Effector memory CD8-positive, alpha-beta T cell (primary cell): ENCODE measurements around the gene TACR2.

ENCODE experiments used
- ATAC-seq: fragments of 150-1000 bp; cut with Tn5 transposase; replicated peaks from 2 replicates; pipeline ENCODE4 v1.10.0; 2021; ENCODE audit warnings: mild to moderate bottlenecking, moderate library complexity
- DNase-seq, 3 experiments: peaks; one replicate each; pipeline ENCODE4 v3.0.0; 2021
- H3K27ac Mint-ChIP-seq, 2 donors: one replicate each; pipeline ENCODE4 v1.8.0; 2022; ENCODE audit warnings: mild to moderate bottlenecking in 2 of 2, mixed read lengths in 2 of 2, moderate library complexity in 2 of 2
- H3K27me3 Mint-ChIP-seq, 2 donors: one replicate each; pipeline ENCODE4 v1.8.0; 2022; ENCODE audit warnings: mixed read lengths in 2 of 2
- H3K36me3 Mint-ChIP-seq: one replicate; pipeline ENCODE4 v1.8.0; 2022; ENCODE audit warnings: mild to moderate bottlenecking, moderate library complexity, mixed read lengths; ENCODE audit not compliant: insufficient read depth
- H3K4me1 Mint-ChIP-seq, 2 donors: one replicate each; pipeline ENCODE4 v1.8.0; 2022; ENCODE audit warnings: low read depth in 2 of 2, mixed read lengths in 2 of 2
- H3K4me3 Mint-ChIP-seq, 2 donors: one replicate each; pipeline ENCODE4 v1.8.0; 2022; ENCODE audit warnings: mild to moderate bottlenecking in 2 of 2, mixed read lengths in 2 of 2, moderate library complexity in 2 of 2
- H3K9me3 Mint-ChIP-seq, 2 donors: one replicate each; pipeline ENCODE4 v1.8.0; 2022; ENCODE audit warnings: mixed read lengths in 2 of 2
- total RNA-seq, 9 experiments: gene quantifications; one replicate each; lab custom pipeline; 2026; lab: John Stamatoyannopoulos, UW

TACR2 gene
- 0 to 0.25 (median 0) reads per million in 9 experiments for total RNA-seq

DNA sequence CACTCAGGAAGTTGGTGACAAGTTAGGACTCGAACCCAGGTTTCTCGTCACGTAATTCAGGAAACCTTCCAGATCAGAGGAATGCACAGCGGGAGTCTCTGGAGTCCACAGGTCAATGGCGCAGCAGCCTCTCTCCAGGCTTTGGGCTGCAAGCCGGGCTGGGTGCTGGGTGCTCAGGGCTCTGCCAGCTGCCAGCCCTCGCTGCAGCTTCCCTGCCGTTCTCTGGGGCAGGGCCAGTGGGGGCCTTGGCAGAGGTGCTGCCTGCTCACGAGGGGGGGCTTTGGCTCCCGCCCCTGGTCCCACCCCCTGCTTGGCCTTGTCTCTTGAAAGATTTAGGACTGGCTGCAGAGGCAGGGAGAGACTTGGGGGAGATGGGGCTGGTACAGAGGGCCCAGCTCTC lies at the start of gene TACR2:
TSS of gene TACR2 (minus strand) at position 224 of the 400 bp plus-strand sequence. CDS start 595 bp downstream, outside the sequence.
- Mint-ChIP-seq H3K36me3 (peaks cover 2% of the 10 kb centered on the region), H3K27ac (peak within 1 kb of the TSS in 1 of 2 donors; percentile 55)

DNA sequence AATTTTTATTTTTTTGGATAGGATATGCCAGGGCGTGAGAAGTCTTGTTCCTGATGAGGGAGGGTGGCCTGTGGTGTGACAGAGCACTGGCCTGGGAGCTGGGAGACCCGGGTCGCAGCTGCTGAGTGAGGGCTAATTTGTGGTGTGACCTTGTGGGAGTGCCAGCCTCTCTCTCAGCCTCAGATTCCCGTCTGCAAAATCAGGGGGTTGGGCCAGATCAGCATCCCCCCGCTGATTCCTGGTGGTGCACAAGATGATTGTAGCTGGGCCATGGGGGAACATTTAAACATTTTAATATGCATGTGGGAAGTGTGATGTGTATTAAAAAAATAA lies 49.4 kb upstream of the TACR2 start:
- no peak for ATAC-seq
- H3K36me3 Mint-ChIP-seq: no peaks in the 10 kb centered on the region
- peak overlapping the region in 1 of 2 donors; percentile 92 for H3K27ac Mint-ChIP-seq
- peaks cover 0 to 36% of the 10 kb centered on the region in 2 donors for H3K4me1 Mint-ChIP-seq
- peak overlapping the region in 1 of 2 donors; percentile 79 for H3K4me3 Mint-ChIP-seq
- no peaks in the 10 kb centered on the region for H3K9me3 Mint-ChIP-seq
- peaks cover 0 to 6% of the 10 kb centered on the region in 2 donors for H3K27me3 Mint-ChIP-seq
- DNase-seq: no peak

More for the DNA sequence above, at the start of gene TACR2:
- Mint-ChIP-seq H3K4me3 (no peak within 1 kb of the TSS), H3K4me1 (peaks cover under 1 to 3% of the 10 kb centered on the region in 2 donors), H3K27me3 (peaks cover 22 to 27% of the 10 kb centered on the region in 2 donors), H3K9me3 (no peaks in the 10 kb centered on the region)
- no peak for DNase-seq
- no peak for ATAC-seq

DNA sequence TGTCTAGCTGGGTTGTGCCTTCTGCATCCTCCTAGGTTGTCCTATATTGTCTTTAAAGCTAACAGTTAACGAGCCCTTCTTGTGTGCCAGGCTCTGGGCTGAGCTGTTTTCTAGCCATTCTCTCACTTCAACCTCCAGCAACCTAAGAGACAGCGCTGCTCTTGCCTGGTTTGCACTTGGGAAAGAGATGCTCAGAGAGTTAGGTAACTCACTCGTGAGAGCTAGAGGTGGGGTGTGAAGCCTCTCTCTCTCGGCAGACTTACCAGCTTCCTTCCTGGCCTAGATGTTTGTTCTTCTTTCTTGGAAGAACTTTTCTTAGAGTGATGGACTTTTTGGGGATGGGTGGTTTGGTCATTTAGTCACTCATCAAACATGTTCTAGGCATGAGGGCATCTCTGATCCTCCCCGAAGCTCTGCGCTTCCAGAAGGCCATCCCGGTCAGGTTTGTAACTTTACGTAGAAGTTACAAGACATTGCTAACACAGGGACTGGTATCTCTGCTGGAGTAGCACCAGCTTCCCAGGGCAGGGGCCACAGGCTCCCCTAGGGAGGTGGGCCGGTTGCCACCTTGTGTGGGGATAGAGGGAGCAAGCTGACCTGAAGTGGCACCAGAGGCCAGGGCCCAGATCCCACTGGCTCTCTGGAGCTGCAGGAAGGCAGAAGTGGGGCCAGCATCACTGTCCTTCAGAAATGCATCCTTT lies 48.9 kb upstream of the TACR2 start:
- ATAC-seq: peak; percentile 78
- H3K4me3 Mint-ChIP-seq: peak overlapping the region in 1 of 2 donors; percentile 79
- peaks cover 0 to 41% of the 10 kb centered on the region in 2 donors for H3K4me1 Mint-ChIP-seq
- peak overlapping the region in 1 of 2 donors; percentile 92 for H3K27ac Mint-ChIP-seq
- H3K9me3 Mint-ChIP-seq: no peaks in the 10 kb centered on the region
- peak in 2 of 3 experiments; percentile 21 to 25 for DNase-seq
- H3K27me3 Mint-ChIP-seq: peaks cover 0 to under 1% of the 10 kb centered on the region in 2 donors
- no peaks in the 10 kb centered on the region for H3K36me3 Mint-ChIP-seq

DNA sequence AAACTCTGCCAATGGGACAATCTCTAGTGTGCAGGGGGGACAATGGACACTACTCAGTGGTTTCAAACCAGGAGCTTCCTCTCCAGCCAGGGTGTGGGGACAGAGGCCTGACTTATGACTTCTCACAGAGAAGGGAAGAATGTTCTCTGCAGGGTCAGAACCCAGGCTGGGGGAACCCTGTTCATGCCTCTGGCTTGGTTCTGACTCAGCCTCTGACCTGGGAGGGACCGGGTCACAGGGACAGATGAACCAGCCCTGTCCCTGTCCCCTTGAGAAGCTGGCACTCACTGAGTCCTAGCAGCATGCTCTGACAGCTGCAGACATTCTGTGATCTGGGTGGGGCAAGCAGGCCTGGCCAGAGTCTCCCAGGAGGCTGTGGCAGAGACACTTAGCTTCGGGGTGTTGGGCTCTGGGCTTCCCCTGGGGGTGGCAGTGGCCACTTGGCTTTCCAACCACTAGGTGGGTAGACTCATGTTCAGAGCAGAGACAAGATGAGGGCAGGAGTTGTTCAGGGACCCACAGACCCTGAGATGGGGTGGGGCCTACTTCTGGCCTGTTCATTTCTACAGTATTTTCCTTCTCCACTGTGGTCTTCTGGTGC lies 48.2 kb upstream of the TACR2 start:
- peaks cover 0 to 39% of the 10 kb centered on the region in 2 donors for H3K4me1 Mint-ChIP-seq
- H3K27me3 Mint-ChIP-seq: no peaks in the 10 kb centered on the region
- H3K36me3 Mint-ChIP-seq: no peaks in the 10 kb centered on the region
- H3K27ac Mint-ChIP-seq: peak overlapping the region in 1 of 2 donors; percentile 92
- no peaks in the 10 kb centered on the region for H3K9me3 Mint-ChIP-seq
- H3K4me3 Mint-ChIP-seq: peak overlapping the region in 1 of 2 donors; percentile 79
- DNase-seq (no peak), ATAC-seq (peak; percentile 67)

DNA sequence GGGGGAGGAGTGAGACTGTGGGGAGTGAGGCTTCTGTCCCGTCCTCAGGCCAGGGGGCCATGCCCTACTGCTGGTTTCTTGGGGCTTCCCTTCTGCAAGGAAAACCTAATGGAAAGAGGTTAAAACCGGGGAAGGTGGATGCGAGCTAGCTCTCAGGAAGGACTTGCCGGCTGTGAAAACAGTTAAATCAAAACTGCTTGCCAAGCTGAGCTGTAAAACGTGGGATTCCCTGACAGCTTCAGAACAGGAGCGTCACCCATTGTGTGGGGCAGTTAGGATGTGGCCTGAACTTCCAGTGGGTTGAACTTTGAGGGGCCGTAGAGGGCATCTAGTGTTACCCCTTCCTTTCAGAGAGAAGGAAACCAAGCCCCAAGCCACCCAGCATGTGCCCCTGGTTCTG lies 47.7 kb upstream of the TACR2 start:
- peaks cover 0 to 39% of the 10 kb centered on the region in 2 donors for H3K4me1 Mint-ChIP-seq
- no peak for ATAC-seq

DNA sequence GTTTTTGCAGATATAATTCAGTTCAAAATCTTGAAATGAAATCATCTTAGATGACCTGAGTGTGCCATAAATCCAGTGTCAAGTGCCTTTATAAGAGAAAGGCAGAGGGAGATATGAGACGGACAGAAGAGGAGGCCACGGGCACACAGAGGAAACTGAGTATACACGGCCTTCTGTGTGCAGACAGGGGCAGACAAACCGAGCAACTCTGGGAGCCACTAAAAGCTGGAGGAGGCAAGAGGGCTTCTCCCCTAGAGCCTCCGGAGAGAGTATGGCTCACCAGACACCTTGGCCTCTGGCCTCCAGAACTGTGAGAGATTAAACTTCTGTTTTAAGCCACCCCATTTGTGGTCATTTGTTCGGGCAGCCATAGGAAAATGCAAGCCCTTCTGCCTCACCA lies 47.2 kb upstream of the TACR2 start:
- no peak for DNase-seq
- Mint-ChIP-seq H3K9me3 (no peaks in the 10 kb centered on the region), H3K4me1 (peaks cover 0 to 39% of the 10 kb centered on the region in 2 donors), H3K4me3 (peak overlapping the region in 1 of 2 donors; percentile 53), H3K27me3 (no peaks in the 10 kb centered on the region), H3K36me3 (no peaks in the 10 kb centered on the region), H3K27ac (peak overlapping the region in 1 of 2 donors; percentile 92)
- no peak for ATAC-seq

More for the DNA sequence above, 47.7 kb upstream of the TACR2 start:
- no peaks in the 10 kb centered on the region for H3K27me3 Mint-ChIP-seq
- H3K4me3 Mint-ChIP-seq: peak overlapping the region in 1 of 2 donors; percentile 53
- H3K36me3 Mint-ChIP-seq: no peaks in the 10 kb centered on the region
- H3K27ac Mint-ChIP-seq: peak overlapping the region in 1 of 2 donors; percentile 92
- no peak for DNase-seq
- no peaks in the 10 kb centered on the region for H3K9me3 Mint-ChIP-seq

DNA sequence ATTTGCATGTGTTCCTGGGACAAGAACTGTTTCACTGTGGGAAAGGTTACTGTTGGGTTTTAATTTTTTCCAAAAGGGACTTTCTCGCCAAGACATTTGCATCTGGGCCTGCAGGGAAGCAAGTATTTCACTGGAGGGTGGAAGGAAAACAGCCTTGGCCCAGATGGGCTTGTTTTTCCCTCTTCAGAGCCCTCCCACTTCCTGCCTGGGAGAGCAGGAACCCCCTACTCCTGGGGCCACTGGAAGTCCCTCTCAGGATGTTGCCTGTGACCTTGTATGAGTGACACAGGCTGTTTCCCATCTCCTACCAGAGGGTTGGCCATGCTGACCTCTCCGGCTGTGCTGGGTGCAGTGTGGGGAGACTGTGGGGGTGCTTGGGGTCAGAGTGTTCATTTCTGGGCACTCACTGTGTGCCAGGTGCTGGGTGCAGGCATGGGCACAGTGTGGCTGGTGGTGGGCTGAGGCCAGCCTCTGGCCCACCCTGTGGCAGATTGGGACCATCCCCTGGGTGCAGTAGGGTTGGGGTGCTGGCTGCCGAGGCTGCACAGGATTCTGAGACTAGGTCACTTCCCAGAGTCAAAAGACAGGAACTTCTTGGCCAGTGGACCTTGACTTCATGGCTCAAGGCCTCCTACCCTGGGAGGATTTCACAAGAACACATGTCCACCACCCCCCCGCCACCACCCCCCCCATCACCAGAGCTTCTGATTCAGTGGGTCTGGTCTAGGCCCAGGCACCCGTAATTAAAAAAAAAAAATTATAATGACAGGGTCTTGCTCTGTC lies 44.7 kb upstream of the TACR2 start:
- no peak for DNase-seq
- Mint-ChIP-seq H3K4me1 (peaks cover 0 to 45% of the 10 kb centered on the region in 2 donors), H3K27me3 (peaks cover 0 to 4% of the 10 kb centered on the region in 2 donors), H3K4me3 (no peak overlapping the region), H3K36me3 (peaks cover under 1% of the 10 kb centered on the region), H3K27ac (peak overlapping the region in 1 of 2 donors; percentile 49), H3K9me3 (no peaks in the 10 kb centered on the region)
- ATAC-seq: no peak

- Mint-ChIP-seq H3K27ac (peak overlapping the region in 1 of 2 donors; percentile 49), H3K36me3 (peaks cover 5% of the 10 kb centered on the region), H3K4me1 (peaks cover 0 to 40% of the 10 kb centered on the region in 2 donors), H3K4me3 (peak overlapping the region in 1 of 2 donors; percentile 27), H3K27me3 (peaks cover 0 to 5% of the 10 kb centered on the region in 2 donors), H3K9me3 (no peaks in the 10 kb centered on the region)
- DNase-seq (no peak), ATAC-seq (no peak)
Measured at GRCh38 chr10:69460576-69461242, 44.0 kb upstream of the TACR2 start.

DNA sequence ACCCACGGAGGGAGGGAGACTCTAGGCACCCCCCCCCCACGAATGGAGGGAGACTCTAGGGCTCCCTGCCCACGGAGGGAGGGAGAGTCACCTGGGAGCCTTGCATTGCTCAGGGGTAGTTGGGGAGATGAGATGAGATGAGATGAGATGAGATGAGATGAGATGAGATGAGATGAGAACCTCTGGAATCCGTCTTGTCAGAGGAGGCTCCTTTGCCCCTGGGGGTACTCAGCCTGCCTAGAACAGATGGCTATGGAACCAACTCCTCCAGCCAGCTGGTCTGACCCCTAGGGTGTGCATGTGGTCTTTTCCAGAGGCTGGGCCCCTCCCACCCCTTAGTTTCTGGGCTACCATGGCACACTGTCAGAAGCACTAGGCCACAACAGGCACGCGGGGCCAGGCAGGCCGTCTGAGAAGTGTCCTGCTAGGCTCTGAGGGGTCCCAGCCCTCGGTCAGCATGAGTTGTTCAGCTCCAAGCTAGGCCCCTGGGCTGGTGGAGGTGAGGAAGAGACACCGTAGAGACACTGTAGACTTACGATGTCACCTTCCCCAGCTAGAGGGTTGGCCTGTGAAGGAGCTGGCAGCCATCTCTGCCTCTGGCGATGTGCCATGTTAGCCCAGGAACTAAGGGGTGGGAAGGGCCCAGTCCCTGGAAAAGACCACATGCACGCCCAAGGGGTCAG lies 43.3 kb upstream of the TACR2 start:
- Mint-ChIP-seq H3K4me3 (no peak overlapping the region), H3K4me1 (peaks cover 0 to 34% of the 10 kb centered on the region in 2 donors), H3K27me3 (peaks cover 0 to 10% of the 10 kb centered on the region in 2 donors), H3K9me3 (no peaks in the 10 kb centered on the region), H3K36me3 (peaks cover 5% of the 10 kb centered on the region), H3K27ac (peak overlapping the region in 1 of 2 donors; percentile 78)
- ATAC-seq (no peak), DNase-seq (no peak)

DNA sequence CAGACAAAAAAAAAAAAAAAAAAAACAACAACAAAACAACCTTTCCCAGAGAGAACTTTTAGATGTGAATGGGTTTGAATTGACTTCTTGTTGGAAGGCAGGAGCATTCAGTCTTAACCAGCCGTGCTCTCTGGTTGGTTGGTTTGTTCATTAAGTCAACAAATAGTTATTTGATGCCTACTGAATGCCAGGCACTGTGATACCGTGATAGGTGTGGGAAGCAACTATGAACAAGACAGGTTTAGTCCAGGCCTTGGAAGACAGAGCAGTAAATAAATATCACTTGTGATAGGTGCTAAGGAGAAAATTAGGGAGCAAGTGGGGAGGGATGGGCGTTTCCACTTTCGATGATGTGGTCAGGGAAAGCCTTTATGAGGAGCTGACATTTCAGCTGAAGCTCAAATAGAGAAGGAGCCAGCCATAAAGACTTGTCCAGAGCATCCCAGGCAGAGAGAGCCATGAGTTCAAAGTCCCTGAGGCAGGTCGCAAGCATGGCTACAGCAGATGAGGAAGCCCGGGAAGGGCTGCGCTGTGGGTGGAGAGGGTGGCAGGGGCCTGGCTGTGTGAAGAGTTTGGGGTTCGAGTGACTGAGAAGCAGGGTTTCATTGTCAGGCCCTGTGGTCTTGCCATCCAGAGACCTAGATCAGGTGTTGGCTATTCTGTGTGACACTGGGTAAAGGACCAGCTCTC lies 42.5 kb upstream of the TACR2 start:
- Mint-ChIP-seq H3K36me3 (peaks cover 5% of the 10 kb centered on the region), H3K27me3 (peaks cover 0 to 10% of the 10 kb centered on the region in 2 donors), H3K9me3 (no peaks in the 10 kb centered on the region), H3K4me3 (no peak overlapping the region), H3K4me1 (peaks cover 0 to 27% of the 10 kb centered on the region in 2 donors), H3K27ac (peak overlapping the region in 1 of 2 donors; percentile 78)
- ATAC-seq: no peak
- no peak for DNase-seq

GRCh38 chr10:69458430-69459100 lies 41.8 kb upstream of the TACR2 start:
- DNase-seq (no peak), ATAC-seq (no peak)
- Mint-ChIP-seq H3K27ac (peak overlapping the region in 1 of 2 donors; percentile 53), H3K36me3 (peaks cover 5% of the 10 kb centered on the region), H3K27me3 (peaks cover 0 to 12% of the 10 kb centered on the region in 2 donors), H3K9me3 (no peaks in the 10 kb centered on the region), H3K4me1 (peaks cover 0 to 22% of the 10 kb centered on the region in 2 donors), H3K4me3 (no peak overlapping the region)
